OCI-LY7 (cell line): ENCODE measurements around the gene NPFF. TPM values are rescaled to one million over a fixed set of nuclear protein-coding genes. Genes with fewer than 3 reads are reported as not detected.

ENCODE experiments used
- BruUV-seq: library from RNA; stranded (reverse); fragments of 400-500 nt; replicated peaks from 2 replicates; lab custom pipeline; 2021; lab: Mats Ljungman, UMichigan
- CTCF ChIA-PET: fragments of 300-600 bp; sonication (Branson Sonifier 250); formaldehyde crosslinking; loops from one replicate; lab custom pipeline; 2022; ENCODE audit warnings: antibody characterized with exemption; ENCODE audit not compliant: unreplicated experiment; lab: Charles Lee
- POLR2A ChIA-PET: fragments of 300-600 bp; sonication (Branson Sonifier 250); formaldehyde crosslinking; loops from one replicate; lab custom pipeline; 2022; ENCODE audit warnings: antibody characterized with exemption; lab: Charles Lee
- DNase-seq: peaks from one replicate; pipeline ENCODE4 v3.0.0-alpha.2; 2015; ENCODE audit warnings: low spot score
- H2AFZ ChIP-seq: fragments of 200-600 bp; sonication (generic), shearing (Covaris generic); 2 replicates; pipeline ENCODE4 v1.6.1; 2014; ENCODE audit warnings: mild to moderate bottlenecking, antibody characterized with exemption, low read length, moderate library complexity
- H3K27ac ChIP-seq: fragments of 200-600 bp; sonication (generic); 2 replicates; pipeline ENCODE4 v1.5.1; 2014; ENCODE audit warnings: mixed run types, low read depth, mild to moderate bottlenecking, moderate library complexity, low read length, inconsistent platforms; ENCODE audit not compliant: poor library complexity, severe bottlenecking
- H3K36me3 ChIP-seq: fragments of 200-600 bp; sonication (generic); 2 replicates; pipeline ENCODE4 v1.6.1; 2014; ENCODE audit warnings: mild to moderate bottlenecking, antibody characterized with exemption, low read length, moderate library complexity, mixed read lengths; ENCODE audit not compliant: insufficient read depth
- H3K4me1 ChIP-seq: fragments of 200-600 bp; sonication (generic); 2 replicates; pipeline ENCODE4 v1.5.1; 2014; ENCODE audit warnings: mild to moderate bottlenecking, low read length; ENCODE audit not compliant: insufficient read depth, poor library complexity, severe bottlenecking
- H3K4me2 ChIP-seq: fragments of 200-600 bp; sonication (generic); 2 replicates; pipeline ENCODE4 v1.6.1; 2014; ENCODE audit warnings: mild to moderate bottlenecking, low read length
- H3K4me3 ChIP-seq: fragments of 200-600 bp; sonication (generic); 2 replicates; pipeline ENCODE4 v1.5.1; 2014; ENCODE audit warnings: mild to moderate bottlenecking, low read depth, low read length; ENCODE audit not compliant: poor library complexity, severe bottlenecking
- H3K79me2 ChIP-seq: fragments of 200-600 bp; sonication (generic); 2 replicates; pipeline ENCODE4 v1.6.1; 2016; ENCODE audit warnings: low read depth, mild to moderate bottlenecking, low read length, moderate library complexity, mixed read lengths; ENCODE audit not compliant: insufficient read depth
- H3K9me2 ChIP-seq: fragments of 200-600 bp; sonication (generic); 2 replicates; pipeline ENCODE4 v1.6.1; 2016; ENCODE audit warnings: mild to moderate bottlenecking, low read length, mixed read lengths; ENCODE audit not compliant: insufficient read depth
- H3K9me3 ChIP-seq: fragments of 200-600 bp; sonication (generic); 2 replicates; pipeline ENCODE4 v1.6.1; 2014; ENCODE audit warnings: mild to moderate bottlenecking, mixed run types, low read length, mixed read lengths
- H4K20me1 ChIP-seq: fragments of 200-600 bp; sonication (generic); 2 replicates; pipeline ENCODE4 v1.6.1; 2014; ENCODE audit warnings: mild to moderate bottlenecking, antibody characterized with exemption, low read length, moderate library complexity, mixed read lengths; ENCODE audit not compliant: insufficient read depth
- CTCF ChIP-seq: fragments of 200-600 bp; sonication (generic); conservative IDR thresholded peaks from 2 replicates; pipeline ENCODE4 v1.5.1; 2014; ENCODE audit warnings: mild to moderate bottlenecking, antibody characterized with exemption, low read length, moderate library complexity, mixed read lengths
- EZH2phosphoT487 ChIP-seq: fragments of 200-600 bp; sonication (generic); IDR thresholded peaks from 2 replicates; pipeline ENCODE4 v1.6.1; 2018; ENCODE audit warnings: low read depth, borderline replicate concordance, mild to moderate bottlenecking, mixed run types, antibody characterized with exemption, low read length, moderate library complexity, mixed read lengths
- intact Hi-C: fragments of 100-400 bp; cut with micrococcal nuclease; formaldehyde crosslinking; loops from one replicate; pipeline ENCODE4 v1.10.0; 2022; ENCODE audit not compliant: unreplicated experiment
- total RNA-seq, 2 experiments: library from RNA; depleted of rRNA in 1 of 2; stranded (reverse); fragments of >200 nt in 1 of 2; shearing (Covaris generic) in 1 of 2; gene quantifications; 2 replicates each; pipeline ENCODE4 v1.2.3, GENCODE V29; 2014 to 2022

NPFF gene
- total RNA-seq, 2 experiments from 2014 or later, result not detected

- TF ChIP-seq EZH2phosphoT487 (no peak), CTCF (no peak)
- Histone ChIP-seq H3K27ac (peak overlapping the region; percentile 77), H3K9me3 (no peaks in the 10 kb centered on the region), H3K9me2 (no peaks in the 10 kb centered on the region), H2AFZ (no peak overlapping the region), H3K4me1 (peaks cover 59% of the 10 kb centered on the region), H3K36me3 (no peaks in the 10 kb centered on the region), H3K4me3 (peak overlapping the region; percentile 77), H4K20me1 (no peaks in the 10 kb centered on the region), H3K79me2 (peaks cover 23% of the 10 kb centered on the region), H3K4me2 (peak overlapping the region; percentile 93)
- intact Hi-C loops, result no loop called here
- ChIA-PET CTCF (interaction anchor here (0.6 to 1.1 kb wide), 2 partner anchors 85 to 146 kb away, joined by 3 to 4 read pairs; no protein-coding TSS in a partner anchor), POLR2A (interaction anchor here (0.8 to 1.5 kb wide), 2 partner anchors 11 to 17 kb away, joined by 3 to 7 read pairs; no protein-coding TSS in a partner anchor)
- DNase-seq, result no peak
- no TSS peak for BruUV-seq
Measured at GRCh38 chr12:53498235-53498630, 9.1 kb downstream of the NPFF start.

GRCh38 chr12:53497461-53497860, 9.8 kb downstream of the NPFF start:
- no TSS peak for BruUV-seq

More at GRCh38 chr12:53497461-53497860, 9.8 kb downstream of the NPFF start:
- Histone ChIP-seq H3K36me3 (no peaks in the 10 kb centered on the region), H3K4me3 (no peak overlapping the region), H3K9me3 (no peaks in the 10 kb centered on the region), H4K20me1 (no peaks in the 10 kb centered on the region), H3K4me1 (peaks cover 60% of the 10 kb centered on the region), H2AFZ (no peak overlapping the region), H3K9me2 (no peaks in the 10 kb centered on the region), H3K79me2 (peaks cover 19% of the 10 kb centered on the region), H3K4me2 (peak overlapping the region; percentile 93), H3K27ac (no peak overlapping the region)
- ChIA-PET CTCF (interaction anchor here (0.6 to 1.1 kb wide), 2 partner anchors 84 to 145 kb away, joined by 3 to 4 read pairs; no protein-coding TSS in a partner anchor), POLR2A (interaction anchor here (0.8 to 1.5 kb wide), 3 partner anchors 12 to 19 kb away, joined by 3 to 7 read pairs (median 3); no protein-coding TSS in a partner anchor)
- TF ChIP-seq CTCF (no peak), EZH2phosphoT487 (no peak)
- intact Hi-C loops, result no loop called here
- no peak for DNase-seq
